ACC112 (cell line): ENCODE measurements around the gene INVS.
"Not testable (repeated sequence)": the region's sequence is repeated elsewhere in the genome, so short reads cannot be mapped to it uniquely, and the experiment has no call there.

Experiments used
- H2AFZ ChIP-seq: fragments of 200-600 bp; sonication (generic); one replicate; pipeline ENCODE4 v1.6.0; 2017; ENCODE audit warnings: antibody characterized with exemption, low read length; ENCODE audit not compliant: unreplicated experiment
- H3K27ac ChIP-seq: fragments of 200-600 bp; sonication (generic); 2 replicates; pipeline ENCODE4 v1.5.1; 2014; ENCODE audit warnings: low read depth, mild to moderate bottlenecking, antibody characterized with exemption, low read length, moderate library complexity
- H3K27me3 ChIP-seq: fragments of 200-600 bp; sonication (generic); 2 replicates; pipeline ENCODE4 v1.6.1; 2014; ENCODE audit warnings: mild to moderate bottlenecking, antibody characterized with exemption, low read length, moderate library complexity, mixed read lengths; ENCODE audit not compliant: insufficient read depth
- H3K36me3 ChIP-seq: fragments of 200-600 bp; sonication (generic); 2 replicates; pipeline ENCODE4 v1.6.1; 2016; ENCODE audit warnings: mild to moderate bottlenecking, antibody characterized with exemption, low read length, moderate library complexity, mixed read lengths; ENCODE audit not compliant: insufficient read depth
- H3K4me1 ChIP-seq: fragments of 200-600 bp; sonication (generic); one replicate; pipeline ENCODE4 v1.6.1; 2016; ENCODE audit warnings: low read length, mixed read lengths; ENCODE audit not compliant: insufficient read depth, unreplicated experiment, control insufficient read depth
- H3K4me3 ChIP-seq: fragments of 200-600 bp; sonication (generic); 2 replicates; pipeline ENCODE4 v1.5.1; 2014; ENCODE audit warnings: mild to moderate bottlenecking, low read depth, low read length
- H3K79me2 ChIP-seq: fragments of 200-600 bp; sonication (generic); one replicate; pipeline ENCODE4 v1.6.0; 2016; ENCODE audit warnings: low read length; ENCODE audit not compliant: control insufficient read depth, unreplicated experiment, insufficient read depth

INVS gene

GRCh38 chr9:100145976-100146375, 46.9 kb downstream of the INVS start:
- H3K4me3 ChIP-seq = not testable (repeated sequence)

GRCh38 chr9:100150214-100150613, 51.2 kb downstream of the INVS start:
- no peak overlapping the region for H2AFZ ChIP-seq
- no peaks in the 10 kb centered on the region for H3K36me3 ChIP-seq
- no peaks in the 10 kb centered on the region for H3K79me2 ChIP-seq
- no peak overlapping the region for H3K4me3 ChIP-seq
- no peak overlapping the region for H3K27ac ChIP-seq
- no peaks in the 10 kb centered on the region for H3K27me3 ChIP-seq
- no peaks in the 10 kb centered on the region for H3K4me1 ChIP-seq

More at GRCh38 chr9:100145976-100146375, 46.9 kb downstream of the INVS start:
- H3K4me1 ChIP-seq, H3K79me2 ChIP-seq, H2AFZ ChIP-seq, H3K27me3 ChIP-seq, H3K27ac ChIP-seq, H3K36me3 ChIP-seq: not testable (repeated sequence)

GRCh38 chr9:100160021-100160420, 61.0 kb downstream of the INVS start:
- no peaks in the 10 kb centered on the region for H3K79me2 ChIP-seq
- no peak overlapping the region for H3K27ac ChIP-seq
- no peaks in the 10 kb centered on the region for H3K27me3 ChIP-seq
- 0 out of 2 replicates have a peak, but pooled peaks cover 3% of the 10 kb centered on the region for H3K36me3 ChIP-seq
- no peak overlapping the region for H3K4me3 ChIP-seq
- H2AFZ ChIP-seq = no peak overlapping the region
- H3K4me1 ChIP-seq = no peaks in the 10 kb centered on the region

GRCh38 chr9:100167176-100167575, 68.1 kb downstream of the INVS start:
- H2AFZ ChIP-seq = no peak overlapping the region
- no peaks in the 10 kb centered on the region for H3K27me3 ChIP-seq
- peaks cover 26% of the 10 kb centered on the region for H3K4me1 ChIP-seq
- H3K79me2 ChIP-seq = no peaks in the 10 kb centered on the region
- H3K36me3 ChIP-seq = 0 out of 2 replicates have a peak, but pooled peaks cover 3% of the 10 kb centered on the region
- no peak overlapping the region for H3K4me3 ChIP-seq
- H3K27ac ChIP-seq = no peak overlapping the region

GRCh38 chr9:100167915-100168654, 69.0 kb downstream of the INVS start:
- H3K27ac ChIP-seq = no peak overlapping the region
- H3K27me3 ChIP-seq = no peaks in the 10 kb centered on the region
- no peak overlapping the region for H2AFZ ChIP-seq
- H3K36me3 ChIP-seq = peaks cover 9% of the 10 kb centered on the region
- no peak overlapping the region for H3K4me3 ChIP-seq
- peaks cover 26% of the 10 kb centered on the region for H3K4me1 ChIP-seq
- no peaks in the 10 kb centered on the region for H3K79me2 ChIP-seq

GRCh38 chr9:100170085-100170484, 71.0 kb downstream of the INVS start:
- H3K27me3 ChIP-seq = no peaks in the 10 kb centered on the region
- H3K36me3 ChIP-seq = peaks cover 16% of the 10 kb centered on the region
- H2AFZ ChIP-seq = no peak overlapping the region
- H3K4me3 ChIP-seq = no peak overlapping the region
- H3K79me2 ChIP-seq = no peaks in the 10 kb centered on the region
- H3K4me1 ChIP-seq = peaks cover 26% of the 10 kb centered on the region
- H3K27ac ChIP-seq = peak overlapping the region; percentile 36

- Histone ChIP-seq H3K27ac (peak overlapping the region; percentile 36), H3K36me3 (peaks cover 19% of the 10 kb centered on the region), H3K4me3 (no peak overlapping the region)
Measured at GRCh38 chr9:100170556-100170955, 71.5 kb downstream of the INVS start.

GRCh38 chr9:100186356-100186755, 87.3 kb downstream of the INVS start:
- no peak overlapping the region for H2AFZ ChIP-seq
- H3K79me2 ChIP-seq = no peaks in the 10 kb centered on the region
- no peaks in the 10 kb centered on the region for H3K27me3 ChIP-seq
- H3K4me1 ChIP-seq = no peaks in the 10 kb centered on the region
- H3K4me3 ChIP-seq = no peak overlapping the region
- no peak overlapping the region for H3K27ac ChIP-seq
- no peaks in the 10 kb centered on the region; the same call in 1 of the 2 replicates for H3K36me3 ChIP-seq

More at GRCh38 chr9:100170556-100170955, 71.5 kb downstream of the INVS start:
- Histone ChIP-seq H3K4me1 (peaks cover 26% of the 10 kb centered on the region), H2AFZ (no peak overlapping the region), H3K27me3 (no peaks in the 10 kb centered on the region), H3K79me2 (no peaks in the 10 kb centered on the region)

GRCh38 chr9:100190339-100190738, 91.3 kb downstream of the INVS start:
- no peak overlapping the region for H3K4me3 ChIP-seq
- H3K36me3 ChIP-seq = peaks cover 3% of the 10 kb centered on the region
- H3K27me3 ChIP-seq = no peaks in the 10 kb centered on the region
- no peaks in the 10 kb centered on the region for H3K79me2 ChIP-seq
- no peak overlapping the region for H3K27ac ChIP-seq
- H2AFZ ChIP-seq = no peak overlapping the region
- H3K4me1 ChIP-seq = no peaks in the 10 kb centered on the region

- H3K27me3 ChIP-seq = no peaks in the 10 kb centered on the region
- H3K4me1 ChIP-seq = no peaks in the 10 kb centered on the region
- H3K36me3 ChIP-seq = peaks cover 3% of the 10 kb centered on the region
- H3K4me3 ChIP-seq = no peak overlapping the region
- no peaks in the 10 kb centered on the region for H3K79me2 ChIP-seq
- H3K27ac ChIP-seq = no peak overlapping the region
- no peak overlapping the region for H2AFZ ChIP-seq
Measured at GRCh38 chr9:100191264-100191663, 92.2 kb downstream of the INVS start.

GRCh38 chr9:100193078-100193477, 94.0 kb downstream of the INVS start:
- no peak overlapping the region for H2AFZ ChIP-seq
- H3K79me2 ChIP-seq = no peaks in the 10 kb centered on the region

More at GRCh38 chr9:100193078-100193477, 94.0 kb downstream of the INVS start:
- Histone ChIP-seq H3K36me3 (peaks cover 3% of the 10 kb centered on the region), H3K27me3 (no peaks in the 10 kb centered on the region), H3K4me1 (no peaks in the 10 kb centered on the region), H3K4me3 (no peak overlapping the region), H3K27ac (no peak overlapping the region)
